ENCODE results near the gene CCDC149. TPM values are rescaled to one million over a fixed set of nuclear protein-coding genes. Genes with fewer than 3 reads are reported as not detected.

CCDC149 gene
- total RNA-seq, 1 experiment from 2014 or later = 0.64 TPM

GRCh38 chr4:24881508-24882196 lies 31.2 kb downstream of the CCDC149 start:
- no peak for DNase-seq (ENCODE audit: low read depth)

- DNase-seq (ENCODE audit: low read depth) = no peak
Measured at GRCh38 chr4:24880186-24880585, 32.7 kb downstream of the CCDC149 start.

GRCh38 chr4:24878636-24879016 lies 34.2 kb downstream of the CCDC149 start:
- DNase-seq (ENCODE audit: low read depth) = no peak

- no peak for DNase-seq (ENCODE audit: low read depth)
Measured at GRCh38 chr4:24877868-24878635, 34.8 kb downstream of the CCDC149 start.

GRCh38 chr4:24876431-24876830 lies 36.4 kb downstream of the CCDC149 start:
- DNase-seq (ENCODE audit: low read depth) = no peak

DNA sequence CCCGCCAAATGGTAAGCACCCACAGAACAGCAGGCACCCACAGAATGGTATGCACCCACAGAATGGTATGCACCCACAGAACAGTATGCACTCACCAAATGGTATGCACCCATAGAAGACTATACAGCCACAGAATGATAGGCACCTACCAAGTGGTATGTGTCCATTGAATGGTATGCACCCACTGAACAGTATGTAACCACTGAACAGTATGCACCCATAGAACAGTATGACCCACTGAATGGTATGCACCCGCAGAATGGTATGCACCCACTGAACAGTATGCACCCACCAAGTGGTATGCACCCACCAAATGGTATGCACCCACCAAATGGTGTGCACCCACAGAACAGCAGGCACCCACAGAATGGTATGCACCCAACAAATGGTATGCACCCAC lies 40.1 kb downstream of the CCDC149 start:
- DNase-seq (ENCODE audit: low read depth) = no peak

- DNase-seq (ENCODE audit: low read depth) = no peak
Measured at GRCh38 chr4:24871210-24871609, 41.6 kb downstream of the CCDC149 start.

GRCh38 chr4:24867766-24868296 lies 45.0 kb downstream of the CCDC149 start:
- no peak for DNase-seq (ENCODE audit: low read depth)

DNA sequence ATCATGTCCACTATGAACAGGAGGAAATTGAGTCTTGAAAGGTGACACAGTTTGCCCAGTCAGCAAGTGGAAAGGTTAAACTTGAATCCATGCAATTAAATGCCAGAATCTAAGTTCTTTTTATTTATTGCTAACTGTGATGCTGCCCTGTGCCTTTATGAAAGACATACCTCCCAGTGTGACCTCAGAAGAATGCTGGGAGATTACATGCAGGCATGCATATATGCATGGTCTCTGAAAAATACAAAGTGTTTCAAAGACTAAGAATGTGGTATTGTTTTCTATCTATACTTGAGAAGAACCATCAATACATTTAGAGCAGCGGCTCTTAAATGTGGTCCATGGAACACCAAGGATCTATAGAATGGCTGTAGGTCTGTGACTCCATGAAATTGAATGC lies 45.6 kb downstream of the CCDC149 start:
- no peak for DNase-seq (ENCODE audit: low read depth)

DNA sequence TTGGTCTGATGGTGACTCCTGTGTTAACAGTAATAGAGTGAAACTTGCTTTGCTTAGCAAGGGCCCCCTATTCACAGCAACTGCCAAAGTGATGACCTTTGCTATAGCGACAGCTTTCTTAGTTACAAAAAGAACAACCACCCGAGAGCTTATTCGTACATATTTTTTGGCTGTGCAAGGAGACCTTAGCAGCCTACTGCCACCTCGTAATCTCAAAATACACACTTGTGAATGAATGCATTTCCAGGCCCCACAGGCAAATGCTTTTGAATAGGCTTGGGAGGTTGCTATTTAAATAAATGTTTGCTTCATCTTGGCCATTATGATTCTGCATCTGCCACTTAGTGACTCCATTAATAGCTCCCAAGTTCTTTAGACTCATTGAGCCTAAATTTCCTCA lies 47.4 kb downstream of the CCDC149 start:
- no peak for DNase-seq (ENCODE audit: low read depth)

DNA sequence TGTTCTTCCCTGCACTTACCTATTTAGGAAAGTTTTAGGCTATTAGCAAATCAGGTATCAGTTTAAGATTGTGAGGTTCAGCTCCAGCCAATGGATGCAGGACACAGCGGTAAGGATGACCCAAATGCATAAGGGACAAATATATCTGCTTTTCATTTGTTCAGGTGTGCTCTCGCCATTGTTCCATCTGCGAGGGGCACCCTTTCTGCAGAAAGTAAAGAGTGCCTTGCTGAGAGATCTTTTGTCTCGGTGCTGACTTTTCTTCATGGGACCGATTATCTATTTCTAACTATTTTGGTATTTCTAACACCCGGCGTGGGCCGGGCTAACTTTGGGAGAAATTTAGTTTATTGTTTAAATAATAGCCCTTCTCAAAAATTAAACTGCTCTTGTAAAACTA lies 49.0 kb downstream of the CCDC149 start:
- DNase-seq (ENCODE audit: low read depth) = no peak

- no peak for DNase-seq (ENCODE audit: low read depth)
Measured at GRCh38 chr4:24862073-24862751, 50.6 kb downstream of the CCDC149 start.

- no peak for DNase-seq (ENCODE audit: low read depth)
Measured at GRCh38 chr4:24858550-24858949, 54.3 kb downstream of the CCDC149 start.

- peak; percentile 52 for DNase-seq (ENCODE audit: low read depth)
Measured at GRCh38 chr4:24858026-24858425, 54.8 kb downstream of the CCDC149 start.

- peak; percentile 95 for DNase-seq (ENCODE audit: low read depth)
Measured at GRCh38 chr4:24856586-24856985, 56.3 kb downstream of the CCDC149 start.

DNA sequence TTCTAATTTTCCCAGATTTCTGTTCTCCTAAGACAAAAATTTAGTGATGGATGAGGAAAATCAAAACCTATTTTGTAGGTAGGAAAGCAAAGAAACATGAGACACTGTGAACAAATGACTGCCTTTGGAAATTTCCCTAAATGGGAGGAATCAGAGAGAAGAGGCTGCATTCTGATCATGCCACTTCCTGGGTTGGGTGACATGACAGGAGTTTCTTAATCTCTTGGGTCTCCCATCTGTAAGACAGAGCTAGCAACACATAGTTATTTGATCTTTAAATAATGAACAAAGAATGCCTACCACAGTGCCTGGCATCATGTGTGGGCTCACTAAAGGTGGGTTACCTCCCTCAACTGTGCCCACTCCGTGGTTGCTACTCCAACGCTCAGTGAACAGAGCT lies 57.1 kb downstream of the CCDC149 start:
- DNase-seq (ENCODE audit: low read depth) = no peak

- DNase-seq (ENCODE audit: low read depth) = peak; percentile 55
Measured at GRCh38 chr4:24853142-24853541, 59.7 kb downstream of the CCDC149 start.

GRCh38 chr4:24850674-24851073 lies 62.2 kb downstream of the CCDC149 start:
- peak; percentile 95 for DNase-seq (ENCODE audit: low read depth)

DNA sequence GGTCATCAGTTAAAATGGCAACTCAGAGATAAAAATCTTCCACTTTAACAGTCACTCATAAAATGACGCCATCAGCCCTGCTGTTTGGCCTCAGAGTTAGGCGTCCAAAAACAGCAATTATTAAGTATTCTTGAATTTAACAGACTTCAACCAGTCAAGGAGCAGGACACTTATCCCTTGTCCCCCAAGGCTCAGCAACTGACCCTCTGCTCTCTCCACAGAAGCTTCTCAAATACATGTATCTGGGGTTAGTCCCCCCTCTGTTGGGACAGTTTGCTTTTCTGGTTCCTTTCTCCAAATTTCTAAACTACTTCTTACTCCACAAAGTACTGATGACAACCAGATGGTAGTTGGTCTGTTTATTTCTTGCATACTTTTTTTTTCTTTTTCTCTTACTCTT lies 63.1 kb downstream of the CCDC149 start:
- DNase-seq (ENCODE audit: low read depth) = no peak

GRCh38 chr4:24849351-24849750 lies 63.5 kb downstream of the CCDC149 start:
- DNase-seq (ENCODE audit: low read depth) = no peak

DNA sequence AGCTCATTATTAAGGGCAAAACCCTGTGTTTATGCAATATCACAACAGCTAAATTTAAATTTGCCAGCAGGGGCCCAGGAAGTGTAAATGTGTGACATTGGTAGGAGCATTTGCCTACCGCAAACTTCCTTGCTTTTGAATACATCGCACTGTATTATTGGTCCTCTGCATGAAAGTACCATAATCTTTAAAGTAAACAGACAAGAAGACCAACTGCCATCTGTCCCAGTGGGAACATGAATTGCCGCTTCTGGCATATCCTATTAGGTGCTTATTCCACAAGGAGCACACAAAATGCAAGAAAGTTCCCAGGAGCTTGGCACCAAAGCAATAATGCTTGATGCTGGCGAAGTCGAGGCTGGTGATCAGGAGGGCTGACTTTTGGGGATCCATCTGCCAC lies 66.1 kb downstream of the CCDC149 start:
- DNase-seq (ENCODE audit: low read depth) = no peak

DNA sequence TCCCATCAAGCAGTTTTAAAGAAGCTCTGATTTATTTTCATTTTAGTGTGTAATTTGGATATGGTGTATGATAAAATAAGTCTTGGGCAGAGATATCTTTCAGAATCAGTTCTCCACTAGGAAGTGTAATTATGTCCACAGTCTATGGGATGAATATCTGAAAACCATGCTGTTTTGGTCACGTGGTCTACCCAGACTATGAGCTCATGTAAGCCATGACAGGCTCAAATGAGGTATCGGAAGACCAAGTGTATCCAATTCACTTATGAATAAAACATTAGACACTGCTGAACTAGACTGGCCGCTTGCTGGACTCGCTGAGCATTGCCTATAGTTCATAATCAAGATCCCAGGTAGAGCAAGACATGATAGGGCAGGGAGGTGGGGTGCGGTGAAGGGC lies 66.9 kb downstream of the CCDC149 start:
- no peak for DNase-seq (ENCODE audit: low read depth)
